ENCODE measurements around the gene VPS37C.

DNA sequence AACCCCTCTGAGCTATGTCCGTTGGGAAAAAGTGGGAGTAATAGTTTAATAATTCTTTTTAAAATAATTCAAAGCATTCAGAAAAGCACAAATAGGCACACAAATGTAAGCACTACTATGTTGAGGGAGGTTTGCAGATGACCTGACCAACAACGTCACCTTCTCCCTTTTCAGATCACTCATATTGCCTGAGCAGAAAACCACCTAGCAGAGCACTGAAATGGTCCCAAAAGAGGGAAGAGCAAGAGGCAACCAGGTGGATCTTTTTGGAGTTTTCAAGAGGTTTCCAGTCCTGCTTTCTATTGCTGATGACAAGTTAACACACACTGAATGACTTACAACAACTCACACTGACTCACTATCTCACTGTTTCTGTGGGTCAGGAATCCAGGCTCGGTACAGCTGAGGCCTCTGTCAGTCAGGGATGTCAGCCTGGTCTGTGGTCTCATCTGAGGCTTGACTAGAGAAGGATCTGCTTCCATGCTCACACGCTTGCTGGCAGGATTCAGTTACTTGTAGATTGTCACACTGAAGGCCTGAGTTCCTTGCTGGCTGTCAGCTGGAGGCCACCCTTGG lies 37.8 kb upstream of the VPS37C start:
- TF ChIP-seq, protein P1, sequence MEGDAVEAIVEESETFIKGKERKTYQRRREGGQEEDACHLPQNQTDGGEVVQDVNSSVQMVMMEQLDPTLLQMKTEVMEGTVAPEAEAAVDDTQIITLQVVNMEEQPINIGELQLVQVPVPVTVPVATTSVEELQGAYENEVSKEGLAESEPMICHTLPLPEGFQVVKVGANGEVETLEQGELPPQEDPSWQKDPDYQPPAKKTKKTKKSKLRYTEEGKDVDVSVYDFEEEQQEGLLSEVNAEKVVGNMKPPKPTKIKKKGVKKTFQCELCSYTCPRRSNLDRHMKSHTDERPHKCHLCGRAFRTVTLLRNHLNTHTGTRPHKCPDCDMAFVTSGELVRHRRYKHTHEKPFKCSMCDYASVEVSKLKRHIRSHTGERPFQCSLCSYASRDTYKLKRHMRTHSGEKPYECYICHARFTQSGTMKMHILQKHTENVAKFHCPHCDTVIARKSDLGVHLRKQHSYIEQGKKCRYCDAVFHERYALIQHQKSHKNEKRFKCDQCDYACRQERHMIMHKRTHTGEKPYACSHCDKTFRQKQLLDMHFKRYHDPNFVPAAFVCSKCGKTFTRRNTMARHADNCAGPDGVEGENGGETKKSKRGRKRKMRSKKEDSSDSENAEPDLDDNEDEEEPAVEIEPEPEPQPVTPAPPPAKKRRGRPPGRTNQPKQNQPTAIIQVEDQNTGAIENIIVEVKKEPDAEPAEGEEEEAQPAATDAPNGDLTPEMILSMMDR (IDR thresholded peaks at IDR 0.05): no peak
- no peak for TF ChIP-seq POLR2A (IDR thresholded peaks at IDR 0.05; ENCODE audit: low read length)
- TF ChIP-seq TP53 (CRISPR knock-in tag; IDR thresholded peaks at IDR 0.05): no peak
- no peak for TF ChIP-seq ZNF302 (CRISPR knock-in tag; IDR thresholded peaks at IDR 0.05)
- TF ChIP-seq, protein P2, sequence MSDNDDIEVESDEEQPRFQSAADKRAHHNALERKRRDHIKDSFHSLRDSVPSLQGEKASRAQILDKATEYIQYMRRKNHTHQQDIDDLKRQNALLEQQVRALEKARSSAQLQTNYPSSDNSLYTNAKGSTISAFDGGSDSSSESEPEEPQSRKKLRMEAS (IDR thresholded peaks at IDR 0.05): no peak
- TF ChIP-seq SREBF2 (IDR thresholded peaks at IDR 0.05): no peak
- no peak for TF ChIP-seq KDM1A (IDR thresholded peaks at IDR 0.05; ENCODE audit: low read depth)
- no peak for TF ChIP-seq EHMT2 (IDR thresholded peaks at IDR 0.05; ENCODE audit: low read depth)
